H1 (cell line): ENCODE measurements around the gene PLA2G4E. TPM values are rescaled to one million over a fixed set of nuclear protein-coding genes. Genes with fewer than 3 reads are reported as not detected.

Source experiments
- EP300 ChIP-seq, 2 experiments: IDR thresholded peaks; 1 replicate in 1 of 2; 2 replicates in 1 of 2; pipeline ENCODE4 v1.6.1; 2011 to 2012; ENCODE audit warnings: low read depth in 2 of 2, low read length in 2 of 2, mild to moderate bottlenecking in 2 of 2, borderline replicate concordance in 1 of 2, inconsistent platforms in 1 of 2, moderate library complexity in 1 of 2
- RFX5 ChIP-seq: IDR thresholded peaks from 2 replicates; pipeline ENCODE4 v1.6.1; 2011; ENCODE audit warnings: low read depth, low read length, improper control_type of control experiment, borderline replicate concordance
- TCF12 ChIP-seq: IDR thresholded peaks from 2 replicates; pipeline ENCODE4 v1.6.1; 2011; ENCODE audit warnings: low read depth, mild to moderate bottlenecking, low read length
- polyA plus RNA-seq, 7 experiments: library from polyadenylated mRNA; depleted of rRNA in 3 of 7; stranded (reverse) in 5 of 7; unstranded in 2 of 7; fragments of >200 nt in 5 of 7; fragments of 200-250 nt in 2 of 7; gene quantifications; 1 replicate in 5 of 7; 2 replicates in 1 of 7; 4 replicates in 1 of 7; pipeline versions ENCODE4 v1.2.1 to v1.2.3, GENCODE V29; 2011 to 2013; ENCODE audit warnings: missing spikeins in 2 of 7, mixed read lengths in 2 of 7
- total RNA-seq: library from RNA; stranded (reverse); fragmentation: NEBNext Ultra II Directional; extraction: Animal tissue kit (Norgen Biotek cat#: 25700); gene quantifications from 2 replicates; pipeline ENCODE4 v1.2.1, GENCODE V29; 2021
- TF ChIP-seq, protein P1 (sequence below): IDR thresholded peaks from 2 replicates; pipeline ENCODE4 v1.6.1; 2011; ENCODE audit warnings: low read length, improper control_type of control experiment

Gene PLA2G4E
- total and polyA plus RNA-seq, 2 of the 8 experiments (the other 6 are each of a cell fraction or from before 2014, with no cell fraction given), result 0.03 TPM; not detected in 1

DNA sequence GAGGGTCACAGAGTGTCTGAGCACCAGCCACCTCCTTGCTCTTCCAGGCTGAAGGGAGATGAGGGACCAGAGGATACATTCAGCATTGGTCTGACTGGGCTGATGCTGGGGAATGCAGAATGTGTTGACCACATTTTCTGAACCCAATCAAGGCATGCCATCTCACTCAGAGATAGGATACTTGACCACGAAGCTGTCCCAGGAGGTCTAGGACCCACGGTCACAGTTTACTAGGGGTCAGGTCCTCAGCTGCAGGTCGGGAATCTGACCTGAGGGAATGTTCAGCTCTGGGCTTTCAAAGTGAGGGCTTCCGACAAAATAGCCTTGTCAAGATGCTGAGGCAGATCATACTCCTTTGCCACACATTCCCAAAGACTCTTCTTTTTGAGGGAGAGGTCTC, 19.6 kb downstream of the PLA2G4E start (continued):
- TF ChIP-seq, protein P1, sequence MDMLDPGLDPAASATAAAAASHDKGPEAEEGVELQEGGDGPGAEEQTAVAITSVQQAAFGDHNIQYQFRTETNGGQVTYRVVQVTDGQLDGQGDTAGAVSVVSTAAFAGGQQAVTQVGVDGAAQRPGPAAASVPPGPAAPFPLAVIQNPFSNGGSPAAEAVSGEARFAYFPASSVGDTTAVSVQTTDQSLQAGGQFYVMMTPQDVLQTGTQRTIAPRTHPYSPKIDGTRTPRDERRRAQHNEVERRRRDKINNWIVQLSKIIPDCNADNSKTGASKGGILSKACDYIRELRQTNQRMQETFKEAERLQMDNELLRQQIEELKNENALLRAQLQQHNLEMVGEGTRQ, result no peak
- TF ChIP-seq RFX5 (no peak), EP300 (IDR thresholded peaks at IDR 0.05; ENCODE audit: borderline replicate concordance in 1 of 2, low read depth in 2 of 2, low read length in 2 of 2) (no peak), TCF12 (no peak)
